ENCODE data around the gene ERVW-1.
"Not testable (repeated sequence)": the region's sequence is repeated elsewhere in the genome, so short reads cannot be mapped to it uniquely, and the experiment has no call there.

ERVW-1 gene

GRCh38 chr7:92477681-92478080 is at the start of gene ERVW-1:
ERVW-1 (minus strand) TSS chr7:92477946; CDS start chr7:92470381, 7,565 bp downstream.
- DNase-seq (ENCODE audit: low read depth): not testable (repeated sequence)

GRCh38 chr7:92523110-92523509 is 45.4 kb upstream of the ERVW-1 start:
- no peak for DNase-seq (ENCODE audit: low read depth)

GRCh38 chr7:92520024-92520423 is 42.3 kb upstream of the ERVW-1 start:
- no peak for DNase-seq (ENCODE audit: low read depth)

DNA sequence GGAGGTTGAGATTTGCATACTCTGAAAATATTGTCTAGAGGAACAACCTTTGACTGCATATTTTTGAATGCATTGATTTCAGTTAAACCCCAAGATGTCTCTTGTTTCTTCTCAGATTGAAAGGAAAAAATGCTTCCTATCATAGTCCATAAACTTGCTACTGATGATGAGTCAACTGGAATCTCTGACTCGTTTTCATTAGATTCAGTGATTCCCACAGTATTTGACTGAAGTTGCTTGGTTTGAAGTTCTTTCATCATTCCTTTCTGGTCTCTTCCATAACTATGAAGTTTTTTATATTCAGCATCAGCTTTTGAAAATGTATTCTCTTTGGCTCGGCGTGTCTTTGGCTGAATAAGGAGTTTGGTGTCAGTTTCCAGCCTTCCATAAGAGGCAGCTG is 39.9 kb upstream of the ERVW-1 start:
- no peak for DNase-seq (ENCODE audit: low read depth)

DNA sequence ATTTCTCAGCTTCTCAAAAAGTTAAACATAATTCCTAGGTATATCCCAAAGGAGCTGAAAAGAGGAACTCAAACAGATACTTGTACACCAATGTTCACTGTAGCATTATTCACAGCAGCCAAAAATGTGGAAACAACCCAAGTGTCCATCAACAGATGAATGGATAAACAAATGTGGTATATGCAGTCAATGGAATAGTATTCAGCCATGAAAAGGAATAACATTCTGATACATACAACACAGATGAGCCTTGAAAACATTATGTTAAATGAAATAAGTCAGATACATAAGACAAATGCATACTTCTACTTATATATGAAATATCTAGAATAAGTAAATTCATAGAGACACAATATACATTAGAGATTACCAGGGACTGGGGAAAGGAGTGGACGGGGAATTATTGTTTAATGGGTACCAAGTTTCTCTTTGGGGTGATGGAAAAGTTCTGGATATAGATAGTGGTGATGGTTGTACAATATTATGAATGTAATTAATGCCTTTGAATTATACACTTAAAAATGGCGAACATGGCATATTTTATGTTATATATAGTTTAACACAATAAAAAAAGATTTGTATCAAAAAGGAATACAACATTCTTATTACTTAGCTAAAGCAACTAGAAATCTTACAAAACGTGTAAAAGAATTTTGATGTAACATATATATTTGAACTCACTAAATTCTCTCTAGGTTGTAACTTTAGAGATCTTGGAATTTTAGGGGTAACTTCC is 35.6 kb upstream of the ERVW-1 start:
- DNase-seq (ENCODE audit: low read depth): no peak

- DNase-seq (ENCODE audit: low read depth): no peak
Measured at GRCh38 chr7:92508946-92509345, 31.2 kb upstream of the ERVW-1 start.

- no peak for DNase-seq (ENCODE audit: low read depth)
Measured at GRCh38 chr7:92506363-92506762, 28.6 kb upstream of the ERVW-1 start.

- DNase-seq (ENCODE audit: low read depth): no peak
Measured at GRCh38 chr7:92504563-92504962, 26.8 kb upstream of the ERVW-1 start.

DNA sequence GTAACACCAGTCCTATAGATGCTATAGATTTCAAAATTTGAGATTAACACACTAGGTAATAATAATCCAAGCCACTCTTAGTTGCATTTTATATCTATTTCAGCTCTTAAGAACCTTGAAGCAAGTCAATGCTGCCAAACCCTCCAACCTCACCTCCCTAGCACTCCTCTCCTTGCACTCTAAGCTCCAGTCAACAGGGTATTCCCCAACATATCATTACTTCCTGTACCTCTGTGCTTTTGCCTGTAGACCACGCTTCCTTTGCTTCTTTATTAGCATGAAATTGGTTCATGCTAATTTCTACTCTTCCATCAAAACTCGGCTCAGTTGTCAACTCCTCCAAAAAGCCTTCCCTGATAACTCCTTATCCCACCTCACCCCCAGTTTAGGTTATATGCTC is 26.0 kb upstream of the ERVW-1 start:
- no peak for DNase-seq (ENCODE audit: low read depth)

- no peak for DNase-seq (ENCODE audit: low read depth)
Measured at GRCh38 chr7:92498557-92498956, 20.8 kb upstream of the ERVW-1 start.

GRCh38 chr7:92496876-92497275 is 19.1 kb upstream of the ERVW-1 start:
- DNase-seq (ENCODE audit: low read depth): no peak

GRCh38 chr7:92489634-92490033 is 11.9 kb upstream of the ERVW-1 start:
- no peak for DNase-seq (ENCODE audit: low read depth)

DNA sequence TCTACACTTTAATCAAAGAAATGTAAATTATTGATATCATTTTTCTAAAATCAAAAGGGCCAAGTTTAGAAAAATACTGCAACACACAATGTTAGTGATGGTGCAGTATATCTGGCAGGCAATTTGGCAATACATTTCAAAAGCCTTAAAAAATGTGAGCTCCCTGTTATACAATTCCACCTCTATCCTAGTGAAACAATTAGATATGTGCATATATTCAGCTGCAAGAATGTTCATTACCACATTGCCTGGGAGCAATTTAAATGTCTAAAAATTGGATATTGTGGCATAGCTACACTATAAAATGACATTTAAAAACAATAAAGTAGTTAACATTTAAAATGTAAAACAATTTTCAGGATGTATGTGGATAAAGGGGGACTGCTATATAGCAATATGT is 10.1 kb upstream of the ERVW-1 start:
- no peak for DNase-seq (ENCODE audit: low read depth)

- DNase-seq (ENCODE audit: low read depth): no peak
Measured at GRCh38 chr7:92485974-92486373, 8.2 kb upstream of the ERVW-1 start.

GRCh38 chr7:92485267-92485892 is 7.6 kb upstream of the ERVW-1 start:
- no peak for DNase-seq (ENCODE audit: low read depth)

DNA sequence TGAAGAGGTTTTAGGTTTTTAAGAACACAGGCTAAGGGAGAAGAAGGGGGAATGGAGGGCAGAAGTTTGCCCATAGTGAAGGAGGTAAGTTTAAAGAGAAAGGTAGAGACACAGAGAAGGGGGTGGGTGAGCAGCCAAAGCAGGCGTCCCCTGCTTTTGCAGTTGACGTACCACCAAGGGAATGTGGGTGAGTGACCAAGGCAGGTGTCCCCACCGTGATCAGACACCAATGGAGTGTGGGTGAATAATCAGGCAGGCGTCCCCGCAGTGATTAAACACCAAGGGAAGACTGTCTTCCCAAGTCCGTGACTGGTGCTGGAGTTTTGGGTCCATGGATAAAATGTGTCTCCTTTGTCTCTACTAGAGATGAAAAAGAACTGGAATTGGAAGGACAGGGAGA is 6.5 kb upstream of the ERVW-1 start:
- not testable (repeated sequence) for DNase-seq (ENCODE audit: low read depth)

GRCh38 chr7:92483624-92484023 is 5.9 kb upstream of the ERVW-1 start:
- not testable (repeated sequence) for DNase-seq (ENCODE audit: low read depth)

GRCh38 chr7:92479146-92479545 is 1.4 kb upstream of the ERVW-1 start:
- not testable (repeated sequence) for DNase-seq (ENCODE audit: low read depth)

DNA sequence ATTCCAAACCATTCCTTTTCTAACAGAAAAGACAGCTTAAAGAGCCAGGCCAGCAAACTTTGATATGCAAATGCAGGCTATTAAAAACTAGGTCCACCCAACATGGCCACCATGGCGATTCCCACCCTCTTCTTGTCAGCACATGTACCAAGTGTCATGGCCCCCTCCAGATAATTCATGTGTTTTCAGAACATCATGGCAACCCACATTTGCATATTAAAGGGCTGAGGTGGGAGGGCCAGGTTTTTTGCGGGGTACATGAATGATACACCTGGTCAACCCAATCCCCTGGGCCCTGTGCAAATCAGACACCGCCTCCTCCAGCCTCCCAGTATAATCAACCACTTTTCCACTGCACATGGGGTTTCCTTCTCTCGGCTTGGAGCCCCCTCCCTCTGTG is 965 bp upstream of the ERVW-1 start:
- no peak for DNase-seq (ENCODE audit: low read depth)

GRCh38 chr7:92478095-92478494 is 349 bp upstream of the ERVW-1 start:
- DNase-seq (ENCODE audit: low read depth): no peak

DNA sequence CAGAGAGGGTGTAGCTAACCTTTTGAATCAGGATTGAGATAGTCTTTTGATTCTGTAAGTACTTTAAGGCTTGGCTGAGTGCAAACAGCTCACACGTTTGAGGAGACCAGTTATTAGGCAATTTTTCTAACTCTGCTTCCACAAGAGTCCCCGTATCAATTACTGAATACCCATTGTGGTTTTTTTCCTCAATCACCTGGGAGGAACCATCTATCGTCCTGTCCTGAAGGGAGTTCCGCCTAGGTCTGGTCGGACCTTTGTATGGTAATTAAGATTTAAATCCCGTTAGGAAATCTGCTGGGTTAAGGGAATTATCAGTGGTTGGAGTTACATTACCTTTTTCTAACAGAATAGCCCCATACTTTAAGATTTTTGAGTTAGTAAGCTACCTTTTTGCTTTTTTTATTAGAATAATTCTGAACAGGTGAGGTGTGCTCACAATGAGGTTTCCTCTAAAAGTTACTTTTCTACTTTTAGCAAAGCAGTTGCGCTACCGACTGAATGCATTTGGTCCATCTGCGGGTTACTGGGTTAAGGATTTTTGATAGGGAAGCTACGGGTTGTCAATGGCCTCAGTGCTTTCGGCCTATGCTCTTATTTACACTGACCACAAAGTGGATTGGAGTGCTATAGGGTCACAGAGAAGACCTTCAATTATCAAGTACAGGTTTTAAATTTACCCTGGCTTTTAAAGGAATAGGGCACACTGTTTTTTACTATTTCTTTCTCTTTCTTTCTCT is 1.7 kb downstream of the ERVW-1 start:
- DNase-seq (ENCODE audit: low read depth): not testable (repeated sequence)

GRCh38 chr7:92475261-92475770 is 2.4 kb downstream of the ERVW-1 start:
- DNase-seq (ENCODE audit: low read depth): not testable (repeated sequence)

DNA sequence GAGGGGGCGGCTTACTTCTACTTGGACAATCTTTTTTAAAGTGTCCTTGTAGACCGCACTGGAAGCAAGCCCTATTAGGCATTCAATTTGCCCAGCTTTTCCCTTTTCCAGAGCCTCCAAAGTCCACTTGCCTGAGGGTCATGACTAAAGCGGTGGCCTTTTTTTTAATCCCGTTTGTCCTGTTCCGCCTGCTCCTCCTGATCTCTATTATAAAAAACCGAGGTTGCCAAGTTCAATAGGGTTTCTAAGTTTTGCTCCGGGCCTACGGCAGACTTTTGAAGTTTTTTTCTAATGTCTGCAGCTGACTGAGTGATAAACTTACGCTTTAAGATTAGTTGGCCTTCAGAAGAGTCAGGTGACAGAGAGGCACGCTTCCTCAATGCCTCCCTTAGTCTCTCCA is 3.8 kb downstream of the ERVW-1 start:
- not testable (repeated sequence) for DNase-seq (ENCODE audit: low read depth)

Measured in stimulated activated CD8-positive, alpha-beta memory T cell treated with anti-CD3 and anti-CD28 coated beads, Interleukin-7, amount 100 ng/mL, for 24 hours (primary cell).